Breast epithelium (tissue), 3 donors: Measurements from ENCODE around the gene GAS7.
A peak's percentile ranks its signal among the peaks of the same experiment; 100 is the strongest.

Experiments
- POLR2A ChIP-seq: fragments of 450-650 bp; IDR thresholded peaks from one replicate; pipeline ENCODE4 v1.6.1; 2016; ENCODE audit warnings: antibody characterized with exemption, mild to moderate bottlenecking, moderate library complexity
- POLR2AphosphoS5 ChIP-seq, 3 donors: sonication (generic); formaldehyde crosslinking; IDR thresholded peaks; one replicate each; pipeline ENCODE4 v1.6.1; 2017; ENCODE audit warnings: antibody characterized with exemption in 3 of 3
- TF ChIP-seq, protein P1 (sequence below), 3 donors: fragments of 450-650 bp; IDR thresholded peaks; one replicate each; pipeline ENCODE4 v1.5.1; 2016 to 2017; ENCODE audit warnings: antibody characterized with exemption in 3 of 3, mild to moderate bottlenecking in 3 of 3, moderate library complexity in 3 of 3

DNA sequence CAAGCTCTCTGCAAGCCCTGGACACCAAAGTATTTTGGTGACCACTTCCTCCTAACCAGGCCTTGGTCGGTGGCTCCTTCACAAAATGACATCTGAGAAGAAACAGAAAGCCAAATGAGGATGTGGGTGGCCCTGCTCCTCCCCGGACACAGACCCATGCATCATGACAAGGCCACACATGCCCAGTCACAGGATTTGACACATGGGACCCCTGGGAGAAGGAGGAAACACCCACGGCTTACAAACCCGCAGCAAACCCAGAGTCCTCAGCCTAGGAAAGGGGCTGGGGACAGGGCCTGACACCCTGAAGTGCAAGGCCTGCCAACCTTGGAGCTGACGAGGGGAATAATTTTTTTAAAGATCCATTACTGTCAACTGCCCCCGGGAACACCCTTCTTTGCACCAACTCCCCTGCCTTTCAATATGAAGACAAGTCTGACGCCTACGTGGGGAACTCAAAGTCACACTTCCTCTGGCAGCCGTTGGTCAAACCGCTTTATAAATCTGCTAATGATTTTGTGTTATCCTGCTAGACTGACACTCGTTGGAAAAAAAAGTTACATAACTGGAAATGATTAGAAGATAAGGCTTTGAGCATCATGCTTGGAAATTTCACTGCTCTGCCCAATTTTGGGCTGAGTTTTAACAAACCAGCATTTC lies 41.3 kb downstream of the GAS7 start:
- TF ChIP-seq, protein P1, sequence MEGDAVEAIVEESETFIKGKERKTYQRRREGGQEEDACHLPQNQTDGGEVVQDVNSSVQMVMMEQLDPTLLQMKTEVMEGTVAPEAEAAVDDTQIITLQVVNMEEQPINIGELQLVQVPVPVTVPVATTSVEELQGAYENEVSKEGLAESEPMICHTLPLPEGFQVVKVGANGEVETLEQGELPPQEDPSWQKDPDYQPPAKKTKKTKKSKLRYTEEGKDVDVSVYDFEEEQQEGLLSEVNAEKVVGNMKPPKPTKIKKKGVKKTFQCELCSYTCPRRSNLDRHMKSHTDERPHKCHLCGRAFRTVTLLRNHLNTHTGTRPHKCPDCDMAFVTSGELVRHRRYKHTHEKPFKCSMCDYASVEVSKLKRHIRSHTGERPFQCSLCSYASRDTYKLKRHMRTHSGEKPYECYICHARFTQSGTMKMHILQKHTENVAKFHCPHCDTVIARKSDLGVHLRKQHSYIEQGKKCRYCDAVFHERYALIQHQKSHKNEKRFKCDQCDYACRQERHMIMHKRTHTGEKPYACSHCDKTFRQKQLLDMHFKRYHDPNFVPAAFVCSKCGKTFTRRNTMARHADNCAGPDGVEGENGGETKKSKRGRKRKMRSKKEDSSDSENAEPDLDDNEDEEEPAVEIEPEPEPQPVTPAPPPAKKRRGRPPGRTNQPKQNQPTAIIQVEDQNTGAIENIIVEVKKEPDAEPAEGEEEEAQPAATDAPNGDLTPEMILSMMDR (IDR thresholded peaks at IDR 0.05) = no peak
- TF ChIP-seq POLR2A = no peak
- TF ChIP-seq POLR2AphosphoS5 (IDR thresholded peaks at IDR 0.05) = peak in 1 of 3 donors; percentile 29
